ENCODE data around the gene KIF11.
"Not testable (repeated sequence)": the region's sequence is repeated elsewhere in the genome, so short reads cannot be mapped to it uniquely, and the experiment has no call there.

The KIF11 gene

GRCh38 chr10:92638037-92638436 is 45.1 kb downstream of the KIF11 start:
- no peak overlapping the region for H3K4me3 ChIP-seq (ENCODE audit: low read depth, low read length)
- TF ChIP-seq, protein P1, sequence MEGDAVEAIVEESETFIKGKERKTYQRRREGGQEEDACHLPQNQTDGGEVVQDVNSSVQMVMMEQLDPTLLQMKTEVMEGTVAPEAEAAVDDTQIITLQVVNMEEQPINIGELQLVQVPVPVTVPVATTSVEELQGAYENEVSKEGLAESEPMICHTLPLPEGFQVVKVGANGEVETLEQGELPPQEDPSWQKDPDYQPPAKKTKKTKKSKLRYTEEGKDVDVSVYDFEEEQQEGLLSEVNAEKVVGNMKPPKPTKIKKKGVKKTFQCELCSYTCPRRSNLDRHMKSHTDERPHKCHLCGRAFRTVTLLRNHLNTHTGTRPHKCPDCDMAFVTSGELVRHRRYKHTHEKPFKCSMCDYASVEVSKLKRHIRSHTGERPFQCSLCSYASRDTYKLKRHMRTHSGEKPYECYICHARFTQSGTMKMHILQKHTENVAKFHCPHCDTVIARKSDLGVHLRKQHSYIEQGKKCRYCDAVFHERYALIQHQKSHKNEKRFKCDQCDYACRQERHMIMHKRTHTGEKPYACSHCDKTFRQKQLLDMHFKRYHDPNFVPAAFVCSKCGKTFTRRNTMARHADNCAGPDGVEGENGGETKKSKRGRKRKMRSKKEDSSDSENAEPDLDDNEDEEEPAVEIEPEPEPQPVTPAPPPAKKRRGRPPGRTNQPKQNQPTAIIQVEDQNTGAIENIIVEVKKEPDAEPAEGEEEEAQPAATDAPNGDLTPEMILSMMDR (IDR thresholded peaks at IDR 0.05; ENCODE audit: insufficient read depth, low read length, missing control alignments): no peak
- ChIA-PET CTCF (interaction anchor here (1.0 to 1.6 kb wide), 3 partner anchors 9 to 248 kb away, joined by 3 to 4 read pairs (median 3); no protein-coding TSS in a partner anchor), POLR2A (no interaction called here)
- no peak for DNase-seq (ENCODE audit: low read depth, low spot score)

- POLR2A ChIA-PET: no interaction called here
- TF ChIP-seq, protein P1 (IDR thresholded peaks at IDR 0.05; ENCODE audit: insufficient read depth, low read length, missing control alignments): no peak
- peak; percentile 3 for DNase-seq (ENCODE audit: low read depth, low spot score)
- CTCF ChIA-PET: no interaction called here
- H3K4me3 ChIP-seq (ENCODE audit: low read depth, low read length): no peak overlapping the region
These were observed 47.2 kb downstream of the KIF11 start for GRCh38 chr10:92640107-92640506.

GRCh38 chr10:92641492-92641891 is 48.6 kb downstream of the KIF11 start:
- CTCF ChIA-PET: interaction anchor here (1.1 to 1.3 kb wide), 2 partner anchors 67 to 125 kb away, joined by 3 to 4 read pairs; no protein-coding TSS in a partner anchor
- TF ChIP-seq, protein P1 (IDR thresholded peaks at IDR 0.05; ENCODE audit: insufficient read depth, low read length, missing control alignments): no peak
- POLR2A ChIA-PET: no interaction called here
- H3K4me3 ChIP-seq (ENCODE audit: low read depth, low read length): no peak overlapping the region
- DNase-seq (ENCODE audit: low read depth, low spot score): no peak

DNA sequence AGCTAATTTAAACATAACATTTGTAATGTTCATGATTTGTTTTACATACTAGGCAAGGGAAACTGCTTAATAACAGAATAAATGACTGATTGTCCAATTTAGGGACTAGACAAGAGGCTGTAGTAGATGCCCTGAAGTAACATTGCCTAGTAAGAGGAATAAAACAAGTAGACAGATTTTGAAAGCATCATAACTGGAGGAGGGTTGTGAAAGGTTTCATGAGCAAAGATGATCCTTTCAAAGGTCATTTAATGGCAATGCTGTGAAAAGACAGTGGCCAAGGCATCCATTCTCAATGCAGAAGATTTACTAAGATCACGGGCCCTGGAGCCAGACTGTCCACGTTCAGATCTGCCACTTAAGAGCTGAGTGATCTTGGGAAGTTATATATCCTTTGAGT is 52.0 kb downstream of the KIF11 start:
- H3K4me3 ChIP-seq (ENCODE audit: low read depth, low read length): no peak overlapping the region
- no peak for DNase-seq (ENCODE audit: low read depth, low spot score)
- TF ChIP-seq, protein P1 (IDR thresholded peaks at IDR 0.05; ENCODE audit: insufficient read depth, low read length, missing control alignments): no peak
- ChIA-PET POLR2A (no interaction called here), CTCF (interaction anchor here (0.6 to 2.6 kb wide), 10 partner anchors 9 to 204 kb away, joined by 3 to 11 read pairs (median 4); partner anchors contain the start of gene EXOC6)

GRCh38 chr10:92650864-92651263 is 57.9 kb downstream of the KIF11 start:
- DNase-seq (ENCODE audit: low read depth, low spot score); H3K4me3 ChIP-seq (ENCODE audit: low read depth, low read length); CTCF ChIA-PET; POLR2A ChIA-PET: not testable (repeated sequence)

GRCh38 chr10:92655426-92655825 is 62.5 kb downstream of the KIF11 start:
- TF ChIP-seq, protein P1 (IDR thresholded peaks at IDR 0.05; ENCODE audit: insufficient read depth, low read length, missing control alignments): no peak
- CTCF ChIA-PET: interaction anchor here (0.8 to 2.3 kb wide), 3 partner anchors 10 to 33 kb away, joined by 3 to 11 read pairs (median 3); no protein-coding TSS in a partner anchor
- POLR2A ChIA-PET: no interaction called here

GRCh38 chr10:92656266-92656961 is 63.5 kb downstream of the KIF11 start:
- POLR2A ChIA-PET: no interaction called here
- CTCF ChIA-PET: interaction anchor here (2.3 kb wide), 1 partner anchor 10 kb away, joined by 11 read pairs; no protein-coding TSS in a partner anchor
- no peak overlapping the region for H3K4me3 ChIP-seq (ENCODE audit: low read depth, low read length)
- DNase-seq (ENCODE audit: low read depth, low spot score): no peak
- TF ChIP-seq, protein P1 (IDR thresholded peaks at IDR 0.05; ENCODE audit: insufficient read depth, low read length, missing control alignments): no peak

More at GRCh38 chr10:92655426-92655825, 62.5 kb downstream of the KIF11 start:
- DNase-seq (ENCODE audit: low read depth, low spot score): no peak
- H3K4me3 ChIP-seq (ENCODE audit: low read depth, low read length): no peak overlapping the region

Measured in AG04449 (cell line).